HEK293T (cell line): Measurements from ENCODE around the gene LUZP2.

Experiments
- CTCF ChIA-PET: fragments of 350-600 bp; formaldehyde crosslinking; extraction: SDS; loops from one replicate; lab custom pipeline; 2021; ENCODE audit warnings: antibody characterized with exemption, inconsistent platforms; lab: Yijun Ruan, JAX
- POLR2A ChIA-PET: fragments of 350-600 bp; formaldehyde crosslinking; extraction: SDS; loops from one replicate; lab custom pipeline; 2020; ENCODE audit warnings: antibody characterized with exemption, inconsistent platforms; lab: Yijun Ruan, JAX
- DNase-seq: peaks from one replicate; pipeline ENCODE4 v3.0.0; 2012; ENCODE audit warnings: mixed read lengths; ENCODE audit errors: extremely low spot score
- ARNT ChIP-seq: fragments of 450-650 bp; IDR thresholded peaks from 2 replicates; pipeline ENCODE4 v1.6.1; 2017; ENCODE audit warnings: mild to moderate bottlenecking
- BHLHE40 ChIP-seq: fragments of 450-650 bp; IDR thresholded peaks from 2 replicates; pipeline ENCODE4 v1.6.1; 2016; ENCODE audit warnings: mild to moderate bottlenecking, moderate library complexity, borderline replicate concordance
- CTBP1 ChIP-seq: fragments of 450-650 bp; IDR thresholded peaks from 2 replicates; pipeline ENCODE4 v1.6.1; 2016; ENCODE audit warnings: borderline replicate concordance
- ELF4 ChIP-seq: fragments of 450-650 bp; IDR thresholded peaks from 2 replicates; pipeline ENCODE4 v1.6.1; 2017; ENCODE audit warnings: antibody characterized with exemption
- FOXA1 ChIP-seq: fragments of 450-650 bp; IDR thresholded peaks from 2 replicates; pipeline ENCODE4 v1.6.1; 2016; ENCODE audit warnings: mild to moderate bottlenecking
- FOXK2 ChIP-seq: fragments of 450-650 bp; IDR thresholded peaks from 2 replicates; pipeline ENCODE4 v1.6.1; 2016; ENCODE audit warnings: mild to moderate bottlenecking
- FOXM1 ChIP-seq: fragments of 450-650 bp; IDR thresholded peaks from 2 replicates; pipeline ENCODE4 v1.6.1; 2017; ENCODE audit warnings: mild to moderate bottlenecking, borderline replicate concordance
- HDGF ChIP-seq: fragments of 450-650 bp; IDR thresholded peaks from 2 replicates; pipeline ENCODE4 v1.6.1; 2017; ENCODE audit warnings: antibody characterized with exemption, borderline replicate concordance
- L3MBTL2 ChIP-seq: fragments of 450-650 bp; conservative IDR thresholded peaks from 2 replicates; pipeline ENCODE4 v1.6.1; 2016; ENCODE audit warnings: mild to moderate bottlenecking
- LEF1 ChIP-seq: fragments of 450-650 bp; IDR thresholded peaks from 2 replicates; pipeline ENCODE4 v1.6.1; 2017; ENCODE audit warnings: mild to moderate bottlenecking, borderline replicate concordance
- NFRKB ChIP-seq: fragments of 450-650 bp; IDR thresholded peaks from 2 replicates; pipeline ENCODE4 v1.6.1; 2016; ENCODE audit warnings: mild to moderate bottlenecking, moderate library complexity
- SP1 ChIP-seq: fragments of 450-650 bp; IDR thresholded peaks from 2 replicates; pipeline ENCODE4 v1.6.1; 2017
- SUZ12 ChIP-seq: fragments of 450-650 bp; IDR thresholded peaks from 2 replicates; pipeline ENCODE4 v1.6.1; 2016; ENCODE audit warnings: mild to moderate bottlenecking
- TARDBP ChIP-seq: fragments of 450-650 bp; IDR thresholded peaks from 2 replicates; pipeline ENCODE4 v1.6.1; 2016
- ZNF384 ChIP-seq: fragments of 450-650 bp; IDR thresholded peaks from 2 replicates; pipeline ENCODE4 v1.6.1; 2016
- TF ChIP-seq, protein P1 (sequence below): fragments of 450-650 bp; IDR thresholded peaks from 2 replicates; pipeline ENCODE4 v1.6.1; 2016

LUZP2 gene

DNA sequence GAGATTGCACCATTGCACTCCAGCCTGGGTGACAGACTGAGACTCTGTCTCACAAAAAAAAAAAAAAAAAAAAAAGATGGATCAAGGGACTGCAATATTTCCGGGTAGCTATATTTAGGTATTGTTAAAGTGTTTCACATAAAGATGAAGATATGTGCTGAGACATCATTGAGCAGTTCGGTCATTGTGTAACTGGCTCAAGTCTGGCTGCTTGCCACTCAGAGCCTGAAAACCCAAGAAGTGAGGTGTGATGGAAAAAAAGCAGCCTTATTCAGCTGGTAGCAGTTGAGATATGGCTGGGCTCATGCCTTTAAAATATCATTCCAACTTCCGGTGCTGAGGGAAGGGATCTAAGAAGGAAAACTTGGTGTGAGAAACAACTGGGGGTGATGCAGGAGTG, 46.9 kb downstream of the LUZP2 start:
- no peak for DNase-seq
- no peak for TF ChIP-seq ARNT
- no peak for TF ChIP-seq SP1
- TF ChIP-seq ELF4 = no peak
- TF ChIP-seq ZNF384 = no peak
- TF ChIP-seq BHLHE40 = no peak
- TF ChIP-seq CTBP1 = no peak
- TF ChIP-seq, protein P1, sequence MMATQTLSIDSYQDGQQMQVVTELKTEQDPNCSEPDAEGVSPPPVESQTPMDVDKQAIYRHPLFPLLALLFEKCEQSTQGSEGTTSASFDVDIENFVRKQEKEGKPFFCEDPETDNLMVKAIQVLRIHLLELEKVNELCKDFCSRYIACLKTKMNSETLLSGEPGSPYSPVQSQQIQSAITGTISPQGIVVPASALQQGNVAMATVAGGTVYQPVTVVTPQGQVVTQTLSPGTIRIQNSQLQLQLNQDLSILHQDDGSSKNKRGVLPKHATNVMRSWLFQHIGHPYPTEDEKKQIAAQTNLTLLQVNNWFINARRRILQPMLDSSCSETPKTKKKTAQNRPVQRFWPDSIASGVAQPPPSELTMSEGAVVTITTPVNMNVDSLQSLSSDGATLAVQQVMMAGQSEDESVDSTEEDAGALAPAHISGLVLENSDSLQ = no peak
- no peak for TF ChIP-seq L3MBTL2
- no peak for TF ChIP-seq LEF1
- ChIA-PET CTCF (no interaction called here), POLR2A (no interaction called here)

DNA sequence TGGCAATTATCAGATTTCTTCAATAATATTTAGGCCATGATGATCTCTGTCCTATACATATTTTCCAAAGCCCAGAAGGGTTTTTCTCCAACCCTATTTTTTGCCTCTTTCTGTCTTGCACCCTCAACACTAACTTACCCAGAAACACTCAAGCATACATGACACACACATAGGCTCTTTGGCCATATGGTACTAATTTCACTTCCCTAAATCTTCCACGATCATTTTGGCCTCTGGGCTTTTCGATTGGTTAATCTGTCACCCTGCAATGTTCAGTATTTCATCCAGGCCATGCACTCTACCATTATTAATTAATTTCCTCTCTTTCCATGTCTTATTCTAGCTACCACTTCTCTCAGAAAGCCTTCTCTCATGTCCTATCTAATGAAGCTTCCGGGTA, 59.8 kb downstream of the LUZP2 start:
- no peak for DNase-seq
- TF ChIP-seq FOXA1 (no peak), BHLHE40 (no peak), SP1 (no peak), ARNT (no peak), NFRKB (no peak), ZNF384 (no peak), TARDBP (no peak), CTBP1 (no peak), FOXM1 (no peak), L3MBTL2 (no peak), ELF4 (no peak), HDGF (no peak)
- ChIA-PET CTCF (no interaction called here), POLR2A (no interaction called here)

DNA sequence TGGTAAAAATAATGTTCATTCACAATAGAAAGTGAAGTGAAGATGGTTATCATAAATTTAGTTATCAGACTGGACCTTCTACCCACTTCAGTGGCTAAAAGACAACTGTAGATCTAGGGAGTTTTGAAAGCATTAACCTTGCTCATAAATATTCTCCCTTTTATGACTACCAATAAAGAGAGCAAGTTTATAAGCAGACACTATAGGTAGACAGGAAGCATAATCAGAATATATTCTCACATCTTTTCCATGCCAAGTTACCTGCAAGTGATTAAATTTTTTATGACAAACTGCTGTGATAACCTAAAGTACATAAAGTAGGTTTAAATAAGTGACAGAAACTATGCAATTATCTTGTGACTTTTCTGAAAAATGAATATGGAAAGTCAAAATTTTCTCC, 62.5 kb downstream of the LUZP2 start:
- ChIA-PET POLR2A (no interaction called here), CTCF (no interaction called here)
- DNase-seq = no peak
- TF ChIP-seq FOXK2 = no peak
- no peak for TF ChIP-seq L3MBTL2
- no peak for TF ChIP-seq FOXA1
- TF ChIP-seq HDGF = no peak
- no peak for TF ChIP-seq ARNT

DNA sequence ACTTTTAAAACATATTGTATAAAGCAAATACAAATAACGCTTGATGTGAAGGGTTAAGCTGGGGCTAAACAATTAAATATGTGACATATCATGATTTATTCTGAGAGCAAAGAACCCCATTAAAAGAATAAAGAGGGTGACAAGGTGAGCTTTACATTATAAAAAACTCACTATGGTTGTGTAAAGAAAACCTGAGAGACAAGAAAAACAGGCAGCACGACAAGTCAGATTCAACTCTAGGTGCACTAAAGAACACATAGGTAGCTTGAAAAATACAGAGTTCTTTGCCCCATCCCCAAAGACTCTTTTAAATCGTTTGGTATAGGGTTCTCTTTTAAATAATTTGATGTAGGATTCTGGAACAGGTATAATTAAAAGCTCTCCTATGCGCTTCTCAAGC, 63.5 kb downstream of the LUZP2 start:
- ChIA-PET CTCF (no interaction called here), POLR2A (no interaction called here)

DNA sequence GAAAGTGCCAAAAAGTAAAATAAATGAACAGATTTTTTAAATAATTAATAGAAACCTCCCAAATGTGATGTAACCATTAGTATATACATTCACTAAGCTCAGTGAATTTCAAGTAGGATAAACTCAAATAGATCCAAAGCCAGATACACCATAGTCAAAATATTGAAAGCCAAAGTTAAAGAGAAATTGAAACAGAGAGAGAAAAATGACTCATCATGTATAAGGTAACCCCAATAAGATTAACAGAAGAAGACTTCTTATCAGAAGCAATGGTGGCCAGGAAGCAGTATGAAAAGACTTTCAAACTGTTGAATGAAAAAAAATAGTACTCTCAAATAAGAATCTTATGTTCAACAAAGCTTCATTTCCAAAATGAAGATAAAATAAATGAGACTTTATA, 70.5 kb downstream of the LUZP2 start:
- CTCF ChIA-PET = no interaction called here
- POLR2A ChIA-PET = no interaction called here
- DNase-seq = no peak

More for the DNA sequence above, 63.5 kb downstream of the LUZP2 start:
- DNase-seq = no peak
- TF ChIP-seq BHLHE40 (no peak), ZNF384 (no peak), FOXM1 (no peak), SUZ12 (no peak), L3MBTL2 (no peak), TARDBP (no peak), ARNT (no peak), HDGF (no peak), FOXK2 (no peak), NFRKB (no peak), SP1 (no peak), LEF1 (no peak)
- TF ChIP-seq, protein P1 = no peak

DNA sequence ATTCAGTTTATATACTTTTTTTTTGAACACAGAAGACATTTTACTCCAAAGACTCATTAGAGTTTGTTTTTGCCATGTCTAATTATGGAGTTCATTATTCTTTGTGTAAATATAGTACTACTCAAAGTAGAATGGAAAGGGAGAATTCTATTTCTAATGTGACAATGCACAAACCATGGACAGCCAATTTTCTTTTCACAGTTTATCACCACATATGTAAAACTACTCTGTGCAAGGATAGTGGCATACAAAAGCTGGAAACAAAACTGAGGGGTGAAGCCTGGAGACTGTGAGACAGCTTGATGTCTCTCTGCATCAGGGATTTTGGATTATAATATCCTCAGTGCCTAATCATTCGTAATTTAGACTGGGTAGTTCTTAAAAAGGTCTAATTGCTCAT, 75.5 kb downstream of the LUZP2 start:
- POLR2A ChIA-PET = no interaction called here
- TF ChIP-seq BHLHE40 (no peak), NFRKB (no peak), TARDBP (no peak), SP1 (no peak), LEF1 (no peak), ZNF384 (no peak), L3MBTL2 (no peak), FOXM1 (no peak), SUZ12 (no peak), FOXA1 (no peak), CTBP1 (no peak), FOXK2 (no peak)
- TF ChIP-seq, protein P1 = no peak
- DNase-seq = no peak
- CTCF ChIA-PET = no interaction called here

More for the DNA sequence above, 70.5 kb downstream of the LUZP2 start:
- TF ChIP-seq HDGF = no peak
- TF ChIP-seq ELF4 = no peak
- no peak for TF ChIP-seq TARDBP
- no peak for TF ChIP-seq FOXK2
- TF ChIP-seq SP1 = no peak
- TF ChIP-seq, protein P1 = no peak
- TF ChIP-seq ARNT = no peak
- TF ChIP-seq FOXA1 = no peak
- TF ChIP-seq ZNF384 = no peak
- no peak for TF ChIP-seq CTBP1
- no peak for TF ChIP-seq FOXM1
- no peak for TF ChIP-seq SUZ12
- TF ChIP-seq NFRKB = no peak
- no peak for TF ChIP-seq L3MBTL2
- no peak for TF ChIP-seq BHLHE40
- no peak for TF ChIP-seq LEF1
